Measurements from ENCODE around the gene NAALADL2.
"Not testable (repeated sequence)": the region's sequence is repeated elsewhere in the genome, so short reads cannot be mapped to it uniquely, and the experiment has no call there.

Gene NAALADL2

DNA sequence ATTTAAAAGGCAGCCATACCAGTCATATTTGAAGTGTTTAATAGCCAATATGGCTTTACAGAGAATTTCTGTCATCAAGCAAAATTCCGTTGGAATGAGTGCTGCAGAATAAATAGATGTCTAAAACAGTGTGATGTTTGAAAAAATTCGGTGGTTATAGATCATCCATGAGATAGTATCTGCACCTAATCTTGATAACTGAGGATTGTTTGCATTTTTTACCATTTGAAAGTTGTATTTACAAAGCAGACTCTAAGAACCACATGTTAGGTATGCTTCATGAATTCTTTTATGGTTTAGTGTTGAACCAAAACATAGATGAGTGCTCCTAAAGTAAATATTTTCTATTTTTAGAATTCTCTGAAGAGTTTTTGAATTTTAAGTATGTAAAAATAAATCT is 476.1 kb downstream of the NAALADL2 start:
- peak; percentile 47 for DNase-seq

DNA sequence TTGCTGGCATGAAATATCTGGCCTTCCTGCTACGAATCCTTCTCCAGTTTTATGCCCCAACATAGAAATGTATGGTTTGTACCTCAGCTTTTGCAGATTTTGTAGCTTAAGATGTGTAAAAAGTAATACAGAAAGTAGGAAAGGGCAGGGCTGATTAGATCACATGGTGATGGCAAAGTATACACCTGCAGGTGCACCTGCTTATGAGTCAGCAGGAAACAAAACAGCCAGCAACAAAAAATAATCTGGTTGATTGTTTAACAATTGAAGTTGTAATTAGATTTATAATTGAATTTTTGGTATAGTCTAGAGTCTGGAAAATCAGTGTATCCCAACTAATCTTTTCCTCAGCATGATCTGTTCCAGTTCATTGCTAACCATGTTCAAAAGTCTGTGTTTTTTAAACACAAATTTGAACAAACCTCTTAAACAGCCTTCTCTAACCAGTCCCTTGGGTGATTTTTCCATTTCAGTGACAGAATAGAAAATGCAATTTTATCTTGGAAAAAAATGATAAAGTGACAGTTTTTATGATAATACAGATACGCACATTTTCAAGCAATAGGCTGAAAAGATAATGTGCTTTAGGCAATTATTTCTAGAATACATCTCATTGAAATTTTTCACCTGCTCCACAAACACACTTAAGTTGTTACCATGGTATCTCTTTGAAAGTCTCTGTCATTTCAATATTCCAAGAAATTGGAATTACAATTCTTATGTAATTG is 477.4 kb downstream of the NAALADL2 start:
- DNase-seq = peak; percentile 81

DNA sequence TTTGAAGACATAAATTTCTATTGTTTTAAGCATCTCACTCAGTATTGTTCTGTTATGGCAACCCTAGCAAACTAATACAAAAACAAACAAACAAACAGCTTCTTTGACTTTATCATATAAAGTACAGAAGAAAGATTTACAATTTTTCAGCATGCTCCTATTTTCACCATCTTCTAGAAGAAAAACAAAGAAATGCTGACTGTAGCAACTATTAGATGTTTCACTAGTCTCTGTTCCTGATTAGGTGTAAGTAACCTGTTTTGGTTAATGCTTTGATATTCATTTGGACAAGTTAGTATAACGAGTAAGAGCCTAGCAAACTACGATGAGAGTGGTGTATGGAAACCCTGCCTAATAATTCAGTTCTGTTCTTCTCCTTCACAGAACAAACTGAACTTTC is 478.5 kb downstream of the NAALADL2 start:
- no peak for DNase-seq

DNA sequence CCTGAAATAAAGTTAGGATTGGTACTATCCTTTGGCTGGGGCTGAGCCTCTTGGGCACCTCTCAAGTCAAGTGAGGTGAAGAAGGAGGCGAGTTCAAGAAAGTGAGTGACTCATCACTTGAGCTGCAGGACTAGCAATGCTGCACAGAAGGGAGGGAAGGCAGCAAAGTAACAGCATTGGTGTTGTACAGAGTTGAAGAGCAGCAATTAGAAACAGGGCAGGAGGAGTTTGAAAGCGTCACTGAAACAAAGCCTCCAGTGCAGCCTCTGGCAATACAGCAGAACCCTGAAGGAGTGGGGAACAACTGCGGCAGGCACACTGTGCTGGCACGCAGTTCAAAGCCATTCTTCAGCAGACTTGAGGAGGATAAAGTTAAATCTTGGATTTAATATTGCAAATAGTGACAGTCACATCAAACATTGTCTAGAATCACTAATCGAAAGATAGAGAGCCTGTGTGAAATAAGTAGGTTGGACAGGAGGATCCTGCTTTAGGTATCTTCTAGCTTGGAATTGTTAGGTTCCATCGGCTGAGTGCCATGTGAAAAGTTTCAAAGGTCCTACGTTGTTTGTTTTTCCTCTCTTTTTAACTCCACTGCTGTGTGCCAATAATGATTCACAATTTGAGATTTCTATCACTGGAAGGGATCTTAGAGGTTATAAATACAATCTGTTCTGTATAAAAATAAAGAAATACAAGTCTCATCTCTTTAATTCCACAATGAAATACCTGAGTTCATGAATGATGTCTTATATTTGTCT is 479.8 kb downstream of the NAALADL2 start:
- no peak for DNase-seq

DNA sequence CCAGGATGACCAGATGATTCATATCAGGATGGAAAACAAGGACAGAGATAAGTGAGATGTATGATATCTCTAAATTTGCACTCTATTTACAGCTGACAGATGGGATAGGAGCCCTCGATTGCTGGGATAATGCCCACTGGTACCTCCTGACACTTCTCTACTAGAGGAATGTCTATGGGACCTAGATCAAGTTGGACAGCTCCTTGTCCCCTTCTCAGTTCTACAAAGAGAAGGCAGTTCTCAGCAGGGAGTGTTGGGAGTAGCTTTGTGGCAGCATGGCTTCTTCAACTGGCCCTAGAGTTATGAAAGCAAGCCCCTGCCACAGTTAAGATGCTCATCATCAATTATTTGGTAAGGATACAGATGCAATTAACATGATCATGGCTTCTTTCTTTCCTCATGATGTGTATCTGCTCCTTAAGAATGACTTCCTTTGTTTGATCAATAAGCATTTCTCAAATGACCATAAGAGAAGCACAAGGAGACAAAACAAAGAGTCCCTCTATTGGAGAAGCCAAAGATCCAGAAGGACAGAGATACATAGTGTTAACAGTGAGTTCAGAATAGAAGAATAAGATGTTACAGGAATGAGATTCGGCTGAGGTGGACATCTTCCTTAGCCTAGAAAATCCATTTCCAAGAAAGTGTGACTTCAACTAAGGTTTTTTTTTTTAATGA is 481.3 kb downstream of the NAALADL2 start:
- DNase-seq = no peak

DNA sequence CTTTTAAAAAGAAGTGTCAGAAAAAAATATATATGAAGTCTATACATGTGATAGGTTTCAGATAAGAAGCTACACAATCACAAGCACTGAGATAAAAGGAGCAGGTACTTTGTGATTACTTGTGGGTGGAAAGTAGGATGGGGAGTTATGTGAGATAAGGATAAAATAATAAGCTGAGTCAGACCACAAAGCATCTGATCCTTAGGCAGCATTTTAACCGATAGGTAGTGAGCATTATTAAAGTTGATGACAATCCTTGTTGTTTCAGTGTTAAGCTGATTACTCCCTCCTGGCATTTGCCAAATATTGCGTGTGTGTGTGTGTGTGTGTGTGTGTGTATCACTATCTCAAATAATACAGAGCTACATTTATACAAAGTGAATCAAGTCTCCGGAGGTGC is 483.1 kb downstream of the NAALADL2 start:
- DNase-seq = no peak

DNA sequence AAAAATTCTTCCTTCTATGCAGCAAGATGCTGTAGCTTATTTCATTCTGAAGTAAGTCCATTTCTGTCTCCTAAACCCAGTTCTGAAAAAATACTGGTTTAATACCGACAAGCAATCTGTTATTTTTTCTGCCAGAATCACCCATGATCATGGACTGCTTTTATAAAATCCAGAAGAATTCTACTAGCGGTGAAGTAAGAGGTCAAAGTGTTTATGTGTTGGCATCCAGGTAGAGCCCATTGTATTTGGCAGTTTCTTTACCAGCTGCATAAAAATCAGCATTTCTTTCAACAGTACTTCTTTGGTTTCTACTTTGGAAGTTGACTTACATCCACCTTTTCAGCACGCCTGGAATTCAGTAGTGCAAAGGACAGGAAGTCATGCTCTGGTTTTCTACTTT is 484.8 kb downstream of the NAALADL2 start:
- DNase-seq = no peak

DNA sequence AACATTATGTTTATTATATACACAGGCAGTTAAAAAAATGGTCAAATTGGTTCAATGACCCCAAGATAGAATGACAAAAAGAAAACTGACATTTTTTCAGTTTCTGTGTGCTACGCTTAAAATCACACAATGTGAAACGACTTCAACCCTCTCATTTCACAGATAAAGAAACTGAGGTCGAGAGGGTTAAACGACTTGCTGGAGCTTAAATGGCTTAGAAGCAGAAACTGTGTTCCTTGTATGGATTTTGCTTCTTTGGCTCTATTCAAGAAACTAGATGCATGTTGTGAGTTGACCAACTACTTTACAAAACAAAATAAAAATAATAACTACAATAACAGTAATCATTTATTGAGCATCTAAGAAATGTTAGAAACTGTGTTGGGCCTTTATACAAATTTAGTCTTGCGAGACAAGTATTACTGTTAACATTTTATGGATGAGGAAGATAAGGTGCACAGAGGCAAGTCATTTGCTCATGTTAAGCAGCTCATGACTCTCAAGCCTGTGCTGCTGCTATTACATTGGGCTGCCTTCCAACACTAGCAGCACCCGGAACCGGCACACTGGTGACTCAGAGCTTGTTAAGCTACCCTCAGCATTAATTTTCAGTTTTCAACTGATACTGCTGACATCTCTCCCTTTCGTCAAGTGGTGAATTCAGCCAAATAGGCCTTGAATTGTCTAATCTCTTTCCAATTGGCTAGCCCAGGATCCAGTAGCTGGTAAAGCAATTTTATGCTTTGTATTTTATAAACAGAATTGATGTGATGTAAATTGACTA is 487.6 kb downstream of the NAALADL2 start:
- peak; percentile 57 for DNase-seq

DNA sequence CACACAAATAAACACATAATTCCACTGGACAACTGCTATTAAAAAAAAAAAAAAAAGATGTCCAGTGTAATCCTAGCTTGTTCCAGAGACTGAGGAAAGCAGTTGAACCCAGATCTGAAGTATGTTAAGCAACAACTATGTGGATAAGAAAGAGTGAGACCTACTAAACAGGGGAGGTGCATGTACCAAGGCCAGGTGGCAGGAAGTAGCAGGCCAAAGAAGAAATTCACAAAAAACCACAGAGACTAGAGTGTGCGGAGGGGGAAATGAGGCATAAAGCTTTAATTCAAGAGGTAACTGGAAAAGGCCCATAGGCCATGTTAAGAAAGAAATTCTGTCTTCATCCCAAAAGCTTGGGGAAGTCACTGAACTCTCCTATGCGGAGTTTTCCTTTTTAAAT is 490.0 kb downstream of the NAALADL2 start:
- no peak for DNase-seq

DNA sequence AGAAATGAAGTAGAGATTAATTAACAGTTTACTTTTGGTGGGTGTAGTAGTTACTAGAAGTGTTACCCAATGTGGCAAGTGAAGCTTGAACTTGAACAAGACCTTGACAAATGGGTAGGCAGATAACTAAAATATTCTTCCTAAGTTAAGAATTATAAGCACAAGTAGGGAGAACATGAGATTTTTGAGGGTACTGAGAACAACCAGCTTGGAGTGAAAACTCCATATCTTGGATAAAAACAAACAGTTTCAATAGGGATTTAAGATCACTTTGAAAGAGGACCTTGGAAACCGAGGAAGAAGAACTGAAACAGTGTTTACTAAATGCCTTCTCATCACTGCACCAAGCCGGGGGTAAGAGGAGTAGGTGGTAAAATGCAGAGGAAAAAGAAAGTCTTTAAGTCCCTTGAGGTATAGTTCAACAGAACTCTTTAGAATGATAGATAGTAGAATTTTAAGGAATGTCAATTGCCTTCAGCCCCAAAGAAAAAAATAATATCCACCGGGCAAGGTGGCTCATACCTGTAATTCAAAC is 496.7 kb downstream of the NAALADL2 start:
- DNase-seq = no peak

DNA sequence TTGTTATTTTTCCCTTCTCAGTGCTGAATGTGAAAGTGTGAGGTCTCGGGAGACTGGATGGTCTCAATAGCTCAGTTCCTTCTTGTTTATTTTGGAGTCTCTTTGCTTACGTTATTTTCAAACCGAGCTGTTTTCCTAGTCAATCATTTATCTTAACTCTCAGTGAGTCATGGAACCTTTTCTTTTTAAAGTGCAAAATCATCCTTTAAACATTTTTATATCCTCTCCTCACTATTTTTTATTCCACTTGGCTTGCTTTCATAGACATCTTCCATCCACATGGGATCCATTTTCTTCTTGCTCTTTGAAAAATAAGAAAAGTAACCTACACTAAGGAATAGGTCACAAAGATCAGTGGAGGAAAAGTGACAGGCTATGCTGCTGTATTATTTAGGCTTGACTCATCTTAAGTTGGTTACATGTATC is 497.8 kb downstream of the NAALADL2 start:
- DNase-seq = no peak

DNA sequence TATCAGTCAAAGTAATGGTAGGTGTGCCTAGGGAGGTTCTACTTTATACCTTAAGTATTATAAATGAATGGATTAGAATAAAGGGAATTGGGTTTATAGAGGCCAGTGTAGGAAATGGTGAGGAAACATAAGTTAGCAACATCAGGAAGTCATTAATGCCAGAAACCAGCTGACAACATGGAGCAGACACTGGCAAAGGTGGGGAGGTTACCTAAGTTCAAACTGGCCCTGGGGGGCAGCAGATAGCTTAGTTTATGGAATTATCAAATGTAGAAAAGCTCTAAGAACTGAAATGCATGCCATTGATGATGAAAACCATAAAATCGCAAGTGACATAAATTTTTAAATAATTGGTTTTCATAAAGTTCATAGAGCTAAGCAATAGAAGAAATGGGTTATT is 498.6 kb downstream of the NAALADL2 start:
- no peak for DNase-seq

DNA sequence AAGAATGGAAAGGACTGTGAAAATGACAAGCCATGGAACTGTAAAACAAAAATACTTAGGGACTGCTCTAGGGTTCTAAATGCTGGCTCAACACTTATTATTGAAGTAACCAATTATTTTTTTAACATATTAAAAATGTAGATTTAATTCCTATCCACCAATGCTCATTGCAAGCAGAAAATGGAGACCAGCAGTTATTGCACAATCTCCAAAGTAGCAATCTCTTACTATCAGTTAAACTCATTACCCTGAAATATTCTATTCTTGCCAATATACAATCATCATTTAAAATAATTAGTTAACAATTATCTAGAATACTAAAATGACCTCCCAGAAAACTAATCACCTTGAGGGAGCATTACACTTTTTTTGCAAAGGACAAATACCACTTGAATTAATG is 499.8 kb downstream of the NAALADL2 start:
- no peak for DNase-seq

DNA sequence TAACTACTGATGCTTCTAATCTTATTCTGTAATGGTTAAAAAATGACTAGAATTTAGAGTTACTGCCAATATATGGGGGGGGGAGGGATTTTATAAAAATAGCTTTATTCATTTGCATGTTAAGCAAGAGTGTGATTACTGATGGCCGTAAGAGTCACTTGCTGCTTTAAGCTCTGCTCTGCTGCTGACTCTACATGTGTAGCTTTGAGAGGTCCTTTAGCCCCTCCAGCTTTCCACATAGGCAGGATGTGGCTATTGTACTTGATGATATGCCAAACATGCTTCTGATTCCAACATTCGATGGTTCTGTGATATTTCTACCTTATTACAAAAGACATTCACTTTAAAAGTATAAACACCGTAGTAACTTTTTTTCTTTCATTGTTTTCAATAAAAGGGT is 511.3 kb downstream of the NAALADL2 start:
- DNase-seq = not testable (repeated sequence)

DNA sequence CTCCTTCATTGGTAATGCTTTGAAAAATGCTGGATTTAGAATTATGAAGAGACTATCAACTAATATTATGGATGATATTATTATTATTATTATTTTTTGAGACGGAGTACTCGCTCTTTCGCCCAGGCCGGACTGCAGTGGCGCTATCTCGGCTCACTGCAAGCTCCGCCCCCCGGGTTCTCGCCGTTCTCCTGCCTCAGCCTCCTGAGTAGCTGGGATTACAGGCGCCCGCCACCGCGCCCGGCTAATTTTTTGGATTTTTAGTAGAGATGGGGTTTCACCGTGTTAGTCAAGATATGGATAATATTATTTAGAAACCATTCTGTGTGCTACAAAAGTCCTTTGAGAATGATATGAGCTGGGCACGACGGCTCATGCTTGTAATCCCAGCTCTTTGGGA is 512.1 kb downstream of the NAALADL2 start:
- DNase-seq = not testable (repeated sequence)

DNA sequence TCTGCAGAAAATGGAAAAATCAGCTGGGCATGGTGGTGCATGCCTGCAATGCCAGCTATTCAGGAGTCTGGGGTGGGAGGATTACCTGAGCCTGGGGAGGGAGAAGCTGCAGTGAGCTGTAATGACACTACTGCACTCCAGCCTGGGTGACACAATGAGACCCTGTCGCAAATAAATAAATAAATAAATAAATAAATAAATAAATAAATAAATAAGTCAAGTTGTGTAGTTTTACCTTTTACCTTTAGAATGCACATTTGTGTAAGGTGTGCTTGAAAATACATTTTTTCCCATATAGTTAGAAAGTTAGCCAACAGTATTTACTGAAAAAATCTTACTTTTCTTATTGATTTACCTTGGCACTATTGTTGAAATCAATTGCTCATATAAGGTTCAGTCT is 515.6 kb downstream of the NAALADL2 start:
- no peak for DNase-seq

DNA sequence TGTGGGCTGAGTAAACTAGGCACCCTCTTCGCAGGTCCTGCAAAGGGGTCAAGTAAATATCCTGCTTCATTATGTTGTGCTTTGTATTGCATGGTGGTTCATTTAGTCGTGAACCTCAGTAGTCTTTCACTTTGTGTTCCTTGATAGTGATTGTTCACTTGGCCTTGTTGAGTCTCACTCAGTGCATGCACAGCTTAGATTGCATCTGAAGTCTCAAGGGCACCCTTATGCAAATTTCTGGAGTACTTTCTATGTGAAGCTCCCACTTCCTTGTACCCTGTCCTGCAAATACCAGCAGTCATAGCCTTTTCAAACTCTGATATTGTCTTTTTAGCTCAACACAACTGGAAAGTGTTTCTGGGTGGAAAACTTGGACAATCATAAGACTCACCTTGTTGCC is 519.2 kb downstream of the NAALADL2 start:
- DNase-seq = no peak

DNA sequence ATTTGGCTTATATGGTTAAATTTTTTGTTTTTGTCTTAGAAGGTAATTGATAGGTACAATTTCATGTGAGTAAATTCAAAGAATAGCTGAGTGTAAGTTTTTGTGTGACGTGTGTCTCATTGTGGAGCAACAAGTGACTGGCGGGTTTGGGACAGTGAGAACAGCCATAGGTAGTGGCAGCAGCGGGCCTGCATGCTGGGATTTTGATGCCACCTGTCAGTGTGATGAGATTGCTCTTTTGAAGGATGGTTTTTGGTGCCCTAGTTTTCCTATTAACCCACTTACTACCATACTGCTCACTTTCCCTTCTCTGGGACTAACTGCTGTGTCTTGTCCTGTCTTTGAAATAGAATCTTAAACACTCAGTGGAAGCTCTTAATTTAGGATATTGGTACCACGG is 522.6 kb downstream of the NAALADL2 start:
- no peak for DNase-seq

DNA sequence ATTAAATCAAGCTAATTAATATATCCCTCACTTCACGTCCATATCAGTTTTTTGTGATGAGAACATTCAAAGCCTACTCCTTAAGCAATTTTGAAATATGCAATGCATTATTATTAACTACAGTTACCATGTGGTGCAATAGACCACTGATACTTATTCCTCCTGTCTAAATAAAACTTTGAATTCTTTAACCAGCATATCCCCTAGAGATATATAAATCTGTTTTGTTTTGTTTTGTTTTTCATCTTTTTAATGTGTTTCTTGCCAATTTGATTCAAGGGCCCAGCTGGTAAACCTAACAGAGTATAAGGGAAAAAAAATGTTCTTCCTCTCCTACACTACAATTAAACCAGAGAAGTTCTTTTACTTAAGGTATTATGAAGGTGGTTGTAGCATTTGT is 524.2 kb downstream of the NAALADL2 start:
- DNase-seq = no peak

DNA sequence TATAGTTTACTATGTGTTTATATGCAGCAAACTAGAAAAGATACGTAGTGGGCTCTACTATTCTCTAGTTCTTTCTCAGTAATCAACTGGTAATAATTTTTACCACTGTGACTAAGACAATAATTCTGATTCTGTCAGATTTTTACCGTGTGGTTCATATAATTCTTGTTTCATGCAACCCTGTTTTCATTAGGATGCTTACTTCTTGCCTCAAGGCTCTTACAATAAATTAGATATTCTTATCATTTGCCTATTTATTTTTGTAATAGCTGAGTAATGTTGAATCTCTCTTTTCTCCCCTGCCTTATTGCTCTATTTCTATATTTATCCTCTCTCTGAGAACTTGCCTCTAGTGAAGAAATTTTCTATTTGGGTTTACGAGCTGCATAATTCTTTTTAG is 524.7 kb downstream of the NAALADL2 start:
- no peak for DNase-seq

DNA sequence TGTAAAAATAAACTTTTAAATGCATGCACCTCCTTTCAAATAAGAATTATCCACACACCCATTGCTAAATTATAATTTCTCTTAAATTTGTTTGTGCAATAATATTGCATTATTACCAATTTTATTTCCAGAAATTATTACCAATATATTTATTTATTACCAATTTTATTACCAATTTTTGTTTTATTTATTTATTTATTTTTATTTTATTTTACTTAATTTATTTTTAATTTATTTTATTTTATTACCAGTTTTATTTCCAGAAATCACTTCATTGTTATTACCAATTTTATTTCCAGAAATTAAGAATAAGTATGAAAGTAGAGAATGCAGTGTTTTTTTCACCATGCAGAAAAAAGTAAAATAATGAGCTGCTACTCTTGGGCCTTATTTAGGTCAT is 525.4 kb downstream of the NAALADL2 start:
- DNase-seq = no peak

DNA sequence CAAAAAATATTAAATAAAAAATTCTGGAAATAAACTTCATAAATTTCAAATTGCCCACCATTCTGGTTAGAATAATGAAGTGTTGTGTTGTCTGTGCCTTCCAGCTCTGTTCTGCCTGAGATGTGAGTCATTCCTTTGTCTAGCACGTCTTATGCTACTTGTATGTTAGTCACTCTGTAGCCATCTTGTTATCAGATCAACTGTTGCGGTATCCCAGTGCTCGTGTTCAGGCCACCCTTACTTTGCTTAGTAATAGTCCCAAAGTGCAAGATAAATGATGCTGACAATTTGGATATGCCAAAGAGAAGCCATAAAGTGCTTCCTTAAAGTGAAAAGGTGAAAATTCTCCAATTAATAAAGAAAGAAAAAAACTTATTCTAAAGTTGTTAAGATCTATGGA is 527.5 kb downstream of the NAALADL2 start:
- DNase-seq = no peak

DNA sequence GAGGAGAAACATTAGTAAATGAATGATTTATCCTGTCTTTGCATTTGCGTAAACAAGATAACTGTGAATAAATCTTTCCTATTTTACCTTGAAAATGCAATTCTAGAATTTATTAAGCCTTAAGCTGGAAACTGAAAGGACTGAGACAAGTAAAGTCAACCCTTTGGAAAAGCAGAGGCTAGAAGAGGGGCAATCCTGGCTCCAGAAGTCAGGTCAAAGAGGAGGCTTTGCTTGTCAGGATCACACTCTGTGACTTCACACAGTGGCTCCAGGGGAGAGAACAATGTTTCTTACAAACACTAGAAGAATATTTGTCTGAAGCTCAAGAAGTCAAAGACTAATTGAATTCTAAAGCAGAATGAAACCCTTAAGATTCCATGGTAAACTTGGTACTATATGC is 530.4 kb downstream of the NAALADL2 start:
- DNase-seq = no peak
